Trophoblast cell (in vitro differentiated cells and primary cell): ENCODE results near the gene TBC1D7.

Experiments used
- DNase-seq, 2 donors: peaks; one replicate each; pipeline ENCODE4 v3.0.0-alpha.2; 2016
- H2AFZ ChIP-seq: 2 replicates; pipeline ENCODE4 v1.6.1; 2013; ENCODE audit warnings: low read length, moderate library complexity, mild to moderate bottlenecking; ENCODE audit not compliant: insufficient read depth, poor library complexity
- H2AK5ac ChIP-seq: 2 replicates; pipeline ENCODE4 v1.6.1; 2013; ENCODE audit warnings: mild to moderate bottlenecking, low read length
- H2BK120ac ChIP-seq: 2 replicates; pipeline ENCODE4 v1.6.1; 2013; ENCODE audit warnings: low read length, mild to moderate bottlenecking, moderate library complexity; ENCODE audit not compliant: insufficient read depth, poor library complexity
- H2BK12ac ChIP-seq: 2 replicates; pipeline ENCODE4 v1.6.1; 2013; ENCODE audit warnings: mild to moderate bottlenecking, low read length, moderate library complexity
- H2BK5ac ChIP-seq: 2 replicates; pipeline ENCODE4 v1.6.1; 2013; ENCODE audit warnings: low read length, low read depth, moderate library complexity, mild to moderate bottlenecking; ENCODE audit not compliant: poor library complexity
- H3K14ac ChIP-seq: 2 replicates; pipeline ENCODE4 v1.6.1; 2013; ENCODE audit warnings: mild to moderate bottlenecking, low read length
- H3K18ac ChIP-seq: 2 replicates; pipeline ENCODE4 v1.6.1; 2013; ENCODE audit warnings: mild to moderate bottlenecking, low read length
- H3K23ac ChIP-seq: 2 replicates; pipeline ENCODE4 v1.6.1; 2013; ENCODE audit warnings: low read length
- H3K27ac ChIP-seq: 2 replicates; pipeline ENCODE4 v1.5.1; 2013; ENCODE audit warnings: low read depth, mild to moderate bottlenecking, inconsistent platforms, low read length, moderate library complexity
- H3K27me3 ChIP-seq: 2 replicates; pipeline ENCODE4 v1.6.1; 2013; ENCODE audit warnings: inconsistent platforms, mild to moderate bottlenecking, low read length, moderate library complexity; ENCODE audit not compliant: insufficient read depth
- H3K36me3 ChIP-seq, 2 experiments: 1 replicate in 1 of 2; 2 replicates in 1 of 2; pipeline ENCODE4 v1.6.1; 2013; ENCODE audit warnings: low read length in 2 of 2, mild to moderate bottlenecking in 2 of 2, moderate library complexity in 1 of 2; ENCODE audit not compliant: insufficient read depth in 2 of 2, control insufficient read depth in 1 of 2
- H3K4ac ChIP-seq: 2 replicates; pipeline ENCODE4 v1.6.1; 2013; ENCODE audit warnings: low read depth, mild to moderate bottlenecking, low read length, moderate library complexity
- H3K4me1 ChIP-seq, 2 experiments: 1 replicate in 1 of 2; 2 replicates in 1 of 2; pipeline ENCODE4 v1.6.1; 2013; ENCODE audit warnings: low read length in 2 of 2, mild to moderate bottlenecking in 2 of 2, moderate library complexity in 1 of 2; ENCODE audit not compliant: insufficient read depth in 2 of 2, control insufficient read depth in 1 of 2
- H3K4me2 ChIP-seq: 2 replicates; pipeline ENCODE4 v1.6.1; 2013; ENCODE audit warnings: inconsistent platforms, mild to moderate bottlenecking, low read length, moderate library complexity
- H3K4me3 ChIP-seq: 2 replicates; pipeline ENCODE4 v1.5.1; 2013; ENCODE audit warnings: mild to moderate bottlenecking, low read depth, low read length, inconsistent platforms
- H3K79me1 ChIP-seq: one replicate; pipeline ENCODE4 v1.6.1; 2013; ENCODE audit warnings: low read length
- H3K79me2 ChIP-seq: 2 replicates; pipeline ENCODE4 v1.6.1; 2013; ENCODE audit warnings: low read length, mild to moderate bottlenecking; ENCODE audit not compliant: control insufficient read depth, insufficient read depth, poor library complexity
- H3K9ac ChIP-seq: 2 replicates; pipeline ENCODE4 v1.6.1; 2013; ENCODE audit warnings: mild to moderate bottlenecking, low read length
- H3K9me3 ChIP-seq: 2 replicates; pipeline ENCODE4 v1.6.1; 2013; ENCODE audit warnings: low read depth, mild to moderate bottlenecking, control low read depth, inconsistent platforms, low read length; ENCODE audit not compliant: insufficient read depth
- H4K12ac ChIP-seq: 2 replicates; pipeline ENCODE4 v1.6.1; 2013; ENCODE audit warnings: low read depth, mild to moderate bottlenecking, low read length, moderate library complexity
- H4K8ac ChIP-seq: 2 replicates; pipeline ENCODE4 v1.6.1; 2013; ENCODE audit warnings: low read depth, mild to moderate bottlenecking, low read length, moderate library complexity
- H4K91ac ChIP-seq: one replicate; pipeline ENCODE4 v1.6.1; 2013; ENCODE audit warnings: low read depth, mild to moderate bottlenecking, low read length, moderate library complexity
- WGBS: extraction: QIAGEN DNeasy Blood & Tissue Kit; methylation state at CpG from one replicate; pipeline ENCODE4 v1.1.7; 2013; ENCODE audit warnings: missing lambda C conversion rate; ENCODE audit not compliant: insufficient read length, insufficient coverage; ENCODE audit errors: extremely low coverage; 5-methylcytosine and 5-hydroxymethylcytosine counted together

TBC1D7 gene

GRCh38 chr6:13315896-13316295, 12.4 kb downstream of the TBC1D7 start:
- H4K12ac ChIP-seq = no peak overlapping the region
- H2BK5ac ChIP-seq = no peak overlapping the region
- H4K8ac ChIP-seq = no peak overlapping the region
- no peak overlapping the region for H4K91ac ChIP-seq
- no peak overlapping the region for H3K27ac ChIP-seq
- no peak overlapping the region for H2AFZ ChIP-seq
- H3K9ac ChIP-seq = no peak overlapping the region
- peaks cover 17 to 42% of the 10 kb centered on the region in 2 experiments for H3K36me3 ChIP-seq
- no peak overlapping the region for H2AK5ac ChIP-seq
- DNase-seq = no peak
- no peak overlapping the region for H2BK12ac ChIP-seq
- H3K4me3 ChIP-seq = no peak overlapping the region
- H3K79me1 ChIP-seq = no peaks in the 10 kb centered on the region
- no peak overlapping the region for H3K4ac ChIP-seq
- WGBS = no CpG with 5 or more reads among the region's 5 CpGs
- H3K23ac ChIP-seq = no peak overlapping the region
- no peaks in the 10 kb centered on the region for H3K9me3 ChIP-seq
- H2BK120ac ChIP-seq = no peak overlapping the region
- H3K4me1 ChIP-seq = no peaks in the 10 kb centered on the region
- H3K4me2 ChIP-seq = no peak overlapping the region
- H3K79me2 ChIP-seq = no peaks in the 10 kb centered on the region
- H3K14ac ChIP-seq = no peak overlapping the region
- H3K18ac ChIP-seq = no peak overlapping the region
- no peaks in the 10 kb centered on the region for H3K27me3 ChIP-seq

- no peak overlapping the region for H3K9ac ChIP-seq
- H3K4me2 ChIP-seq = no peak overlapping the region
- H2AFZ ChIP-seq = no peak overlapping the region
- H2BK12ac ChIP-seq = no peak overlapping the region
- H2BK5ac ChIP-seq = no peak overlapping the region
- no peak overlapping the region for H4K8ac ChIP-seq
- H3K23ac ChIP-seq = no peak overlapping the region
- H4K91ac ChIP-seq = no peak overlapping the region
- H3K79me1 ChIP-seq = no peaks in the 10 kb centered on the region
- no peak overlapping the region for H2AK5ac ChIP-seq
- peaks cover 14 to 35% of the 10 kb centered on the region in 2 experiments for H3K36me3 ChIP-seq
- no peaks in the 10 kb centered on the region for H3K79me2 ChIP-seq
- no peaks in the 10 kb centered on the region for H3K4me1 ChIP-seq
- H2BK120ac ChIP-seq = no peak overlapping the region
- H3K27me3 ChIP-seq = no peaks in the 10 kb centered on the region
- no peak overlapping the region for H3K14ac ChIP-seq
- H3K18ac ChIP-seq = no peak overlapping the region
- no peak overlapping the region for H3K27ac ChIP-seq
- no peaks in the 10 kb centered on the region for H3K9me3 ChIP-seq
- H4K12ac ChIP-seq = no peak overlapping the region
- no peak overlapping the region for H3K4me3 ChIP-seq
- no peak for DNase-seq
- H3K4ac ChIP-seq = no peak overlapping the region
Measured at GRCh38 chr6:13314806-13315205, 13.5 kb downstream of the TBC1D7 start.

- Histone ChIP-seq H3K9ac (no peak overlapping the region), H3K14ac (no peak overlapping the region), H3K27ac (no peak overlapping the region), H4K8ac (no peak overlapping the region), H3K4me1 (no peaks in the 10 kb centered on the region), H2AFZ (no peak overlapping the region), H3K79me1 (no peaks in the 10 kb centered on the region), H3K4me2 (no peak overlapping the region), H3K4me3 (no peak overlapping the region), H3K9me3 (no peaks in the 10 kb centered on the region), H3K36me3 (peaks cover 8 to 24% of the 10 kb centered on the region in 2 experiments), H4K12ac (no peak overlapping the region), H3K18ac (no peak overlapping the region), H2BK5ac (no peak overlapping the region), H3K23ac (no peak overlapping the region), H3K4ac (no peak overlapping the region), H3K79me2 (no peaks in the 10 kb centered on the region), H2BK12ac (no peak overlapping the region), H2BK120ac (no peak overlapping the region), H3K27me3 (no peaks in the 10 kb centered on the region), H4K91ac (no peak overlapping the region), H2AK5ac (no peak overlapping the region)
- WGBS = no CpG with 5 or more reads among the region's 1 CpG
- no peak for DNase-seq
Measured at GRCh38 chr6:13311155-13311554, 17.2 kb downstream of the TBC1D7 start.

- Histone ChIP-seq H3K9me3 (no peaks in the 10 kb centered on the region), H2AFZ (no peak overlapping the region), H3K4me1 (no peaks in the 10 kb centered on the region), H3K18ac (no peak overlapping the region), H3K27me3 (no peaks in the 10 kb centered on the region), H4K8ac (no peak overlapping the region), H2BK5ac (no peak overlapping the region), H3K4me2 (no peak overlapping the region), H4K91ac (no peak overlapping the region), H3K36me3 (peaks cover 8 to 22% of the 10 kb centered on the region in 2 experiments), H2BK120ac (no peak overlapping the region), H3K79me1 (no peaks in the 10 kb centered on the region), H3K9ac (no peak overlapping the region), H2BK12ac (no peak overlapping the region), H3K14ac (no peak overlapping the region), H2AK5ac (no peak overlapping the region), H3K27ac (no peak overlapping the region), H3K79me2 (no peaks in the 10 kb centered on the region), H3K4ac (no peak overlapping the region), H3K23ac (no peak overlapping the region), H3K4me3 (no peak overlapping the region), H4K12ac (no peak overlapping the region)
- WGBS = no CpG with 5 or more reads among the region's 1 CpG
- no peak for DNase-seq
Measured at GRCh38 chr6:13308332-13308731, 20.0 kb downstream of the TBC1D7 start.
